Subcutaneous abdominal adipose tissue (tissue), 5 donors: Measurements from ENCODE around the gene CLIP4.

ENCODE experiments used
- H3K27ac ChIP-seq: one replicate; pipeline ENCODE4 v1.7.0; 2013; ENCODE audit warnings: low read depth, mild to moderate bottlenecking, inconsistent platforms, low read length, moderate library complexity
- H3K27me3 ChIP-seq, 5 donors: one replicate each; pipeline ENCODE4 v1.7.0; 2013; ENCODE audit warnings: low read length in 5 of 5, inconsistent platforms in 1 of 5; ENCODE audit not compliant: control insufficient read depth in 5 of 5, insufficient read depth in 4 of 5
- H3K36me3 ChIP-seq, 5 donors: one replicate each; pipeline ENCODE4 v1.7.0; 2013; ENCODE audit warnings: low read length in 5 of 5; ENCODE audit not compliant: control insufficient read depth in 5 of 5, insufficient read depth in 5 of 5
- H3K4me1 ChIP-seq, 5 donors: one replicate each; pipeline ENCODE4 v1.7.0; 2013; ENCODE audit warnings: low read length in 5 of 5, mild to moderate bottlenecking in 3 of 5, moderate library complexity in 1 of 5; ENCODE audit not compliant: control insufficient read depth in 5 of 5, insufficient read depth in 5 of 5
- H3K4me3 ChIP-seq, 5 donors: one replicate each; pipeline ENCODE4 v1.7.0; 2013; ENCODE audit warnings: low read length in 5 of 5, low read depth in 1 of 5
- H3K9ac ChIP-seq, 5 donors: one replicate each; pipeline ENCODE4 v1.7.0; 2013; ENCODE audit warnings: low read length in 5 of 5, mild to moderate bottlenecking in 4 of 5, moderate library complexity in 3 of 5
- H3K9me3 ChIP-seq, 5 donors: one replicate each; pipeline ENCODE4 v1.7.0; 2013; ENCODE audit warnings: low read length in 5 of 5; ENCODE audit not compliant: control insufficient read depth in 5 of 5
- donor health status: healthy.
- donor health status: healthy.
- donor health status: healthy.
- donor health status: healthy.
- donor health status: healthy.

The CLIP4 gene

DNA sequence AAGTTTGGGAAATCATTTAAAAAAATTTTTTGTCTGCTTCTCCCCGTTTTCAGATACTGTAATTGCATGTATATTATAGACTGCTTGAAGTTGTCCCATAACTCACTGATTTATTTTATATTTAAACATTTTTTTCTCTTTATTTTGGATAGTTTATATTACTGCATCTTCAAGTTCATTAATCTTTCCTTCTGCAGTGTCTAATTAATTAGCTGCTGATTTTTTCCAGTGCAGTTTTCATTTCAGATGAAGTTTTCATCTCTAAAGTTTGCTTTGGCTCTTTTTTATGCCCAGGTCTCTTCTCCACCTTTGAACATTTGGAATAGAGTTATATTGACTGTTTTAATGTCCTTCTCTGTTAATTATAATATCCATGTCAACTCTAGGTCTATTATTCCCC, 9.3 kb downstream of the CLIP4 start:
- Histone ChIP-seq H3K4me1 (peaks cover 0 to 6% (median 0%) of the 10 kb centered on the region in 5 donors), H3K9ac (no peak overlapping the region), H3K36me3 (peaks cover 0 to 17% (median 11%) of the 10 kb centered on the region in 5 donors), H3K9me3 (peaks cover 0 to 5% (median 4%) of the 10 kb centered on the region in 5 donors), H3K27ac (no peak overlapping the region), H3K4me3 (no peak overlapping the region), H3K27me3 (no peaks in the 10 kb centered on the region)

DNA sequence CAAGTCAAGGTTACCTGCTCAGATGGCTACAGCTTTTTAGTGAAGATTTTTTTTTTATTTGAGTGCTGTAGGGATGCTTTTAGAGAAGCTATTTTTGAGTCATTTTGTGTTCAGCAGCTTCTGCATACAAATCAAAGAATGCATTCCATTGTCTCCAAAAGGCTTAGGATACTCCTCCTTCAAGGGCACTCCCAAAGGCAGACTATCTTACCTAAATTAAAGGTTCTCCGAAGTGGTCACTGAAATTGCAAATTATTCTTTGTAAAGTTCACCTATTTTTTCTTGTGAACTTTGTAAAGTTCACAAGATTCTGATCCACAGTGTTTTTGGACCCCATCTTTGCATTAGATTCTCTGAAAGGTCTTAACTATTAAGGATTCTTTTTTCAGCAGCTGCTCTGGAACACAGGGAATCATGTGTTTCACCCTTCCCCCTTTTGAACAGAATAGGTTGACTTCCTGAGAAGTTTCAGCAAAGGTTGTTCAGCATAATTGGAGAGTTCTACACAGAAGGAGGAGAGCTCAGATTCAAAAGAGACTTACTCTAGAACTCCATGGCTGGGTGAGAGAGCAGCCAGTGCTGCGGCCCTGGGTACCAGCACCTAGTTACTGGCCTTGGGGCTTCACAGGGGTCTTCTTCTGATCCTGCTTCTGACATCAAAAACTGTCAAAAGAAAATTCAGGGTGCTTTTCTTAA, 14.5 kb downstream of the CLIP4 start:
- peak overlapping the region; percentile 63 for H3K27ac ChIP-seq
- H3K4me3 ChIP-seq: no peak overlapping the region
- peaks cover 0 to 30% (median 22%) of the 10 kb centered on the region in 5 donors for H3K36me3 ChIP-seq
- peaks cover 0 to 2% (median 0%) of the 10 kb centered on the region in 5 donors for H3K9me3 ChIP-seq
- no peaks in the 10 kb centered on the region for H3K27me3 ChIP-seq
- peaks cover 0 to 21% (median 13%) of the 10 kb centered on the region in 5 donors for H3K4me1 ChIP-seq
- peak overlapping the region in 1 of 5 donors; percentile 53 for H3K9ac ChIP-seq

DNA sequence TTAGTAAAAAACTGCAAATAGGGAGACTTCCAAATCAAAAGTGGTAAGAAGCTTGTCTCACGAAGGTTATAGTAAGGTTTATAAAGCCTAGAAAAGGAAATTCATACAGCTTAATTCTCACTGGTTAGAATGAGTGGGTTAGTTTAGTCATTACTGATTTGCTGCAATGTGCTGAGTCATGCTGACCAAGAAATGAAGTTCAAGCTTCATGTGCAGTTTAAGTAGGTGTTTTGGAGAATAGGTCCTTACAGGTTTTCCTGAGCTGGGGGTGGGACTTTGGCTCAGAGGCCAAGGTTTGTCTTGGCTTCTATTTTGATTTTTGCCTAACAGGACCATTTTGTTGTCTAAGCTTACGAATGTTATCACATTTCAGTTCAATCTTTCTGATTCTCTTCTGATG, 15.1 kb downstream of the CLIP4 start:
- Histone ChIP-seq H3K9me3 (no peaks in the 10 kb centered on the region), H3K27ac (peak overlapping the region; percentile 63), H3K4me3 (no peak overlapping the region), H3K9ac (no peak overlapping the region), H3K36me3 (peaks cover 0 to 32% (median 19%) of the 10 kb centered on the region in 5 donors), H3K4me1 (peaks cover 0 to 21% (median 13%) of the 10 kb centered on the region in 5 donors), H3K27me3 (no peaks in the 10 kb centered on the region)

DNA sequence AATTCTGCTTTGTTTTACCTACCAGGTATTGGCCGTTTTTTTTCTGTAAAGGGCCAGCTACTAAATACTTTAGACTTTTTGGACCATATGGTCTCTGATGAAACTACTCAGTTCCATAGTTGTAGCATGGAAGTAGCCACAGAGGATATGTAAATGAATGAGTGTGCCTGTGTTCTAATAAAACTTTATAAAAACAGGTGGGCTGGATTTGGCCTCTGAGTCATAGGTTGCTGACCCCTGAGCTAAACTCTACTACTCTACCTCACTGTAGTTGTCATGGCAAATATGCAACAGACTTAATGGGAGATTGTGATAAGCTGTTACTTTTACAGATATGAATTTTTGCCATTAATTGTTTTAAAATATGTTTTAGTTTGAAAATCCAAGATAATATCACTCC, 19.7 kb downstream of the CLIP4 start:
- Histone ChIP-seq H3K9ac (no peak overlapping the region), H3K27ac (no peak overlapping the region), H3K4me3 (no peak overlapping the region), H3K27me3 (no peaks in the 10 kb centered on the region), H3K4me1 (peaks cover 0 to 11% (median 9%) of the 10 kb centered on the region in 5 donors), H3K36me3 (peaks cover 0 to 44% (median 18%) of the 10 kb centered on the region in 5 donors), H3K9me3 (peaks cover 0 to 5% (median 0%) of the 10 kb centered on the region in 5 donors)

DNA sequence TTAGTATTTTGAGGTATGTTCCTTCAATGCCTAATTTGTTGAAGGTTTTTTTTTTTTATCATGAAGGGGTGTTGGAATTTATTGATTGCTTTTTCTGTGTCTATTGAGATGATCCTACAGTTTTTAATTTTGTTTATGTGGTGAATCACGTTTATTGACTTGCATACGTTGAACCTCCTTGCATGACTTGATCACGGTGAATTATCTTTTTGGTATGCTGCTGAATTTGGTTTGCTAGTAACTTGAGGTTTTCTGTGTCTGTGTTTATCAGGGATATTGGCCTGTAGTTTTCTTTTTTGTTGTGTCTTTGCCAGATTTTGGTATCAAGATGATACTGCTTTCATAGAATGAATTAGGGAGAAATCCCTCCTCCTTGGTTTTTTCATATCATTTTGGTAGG, 23.9 kb downstream of the CLIP4 start:
- H3K27me3 ChIP-seq: no peaks in the 10 kb centered on the region
- peaks cover 0 to 5% (median 0%) of the 10 kb centered on the region in 5 donors for H3K9me3 ChIP-seq
- H3K36me3 ChIP-seq: peaks cover 6 to 27% (median 13%) of the 10 kb centered on the region in 5 donors
- no peak overlapping the region for H3K9ac ChIP-seq
- no peak overlapping the region for H3K4me3 ChIP-seq
- H3K27ac ChIP-seq: no peak overlapping the region
- no peaks in the 10 kb centered on the region for H3K4me1 ChIP-seq

DNA sequence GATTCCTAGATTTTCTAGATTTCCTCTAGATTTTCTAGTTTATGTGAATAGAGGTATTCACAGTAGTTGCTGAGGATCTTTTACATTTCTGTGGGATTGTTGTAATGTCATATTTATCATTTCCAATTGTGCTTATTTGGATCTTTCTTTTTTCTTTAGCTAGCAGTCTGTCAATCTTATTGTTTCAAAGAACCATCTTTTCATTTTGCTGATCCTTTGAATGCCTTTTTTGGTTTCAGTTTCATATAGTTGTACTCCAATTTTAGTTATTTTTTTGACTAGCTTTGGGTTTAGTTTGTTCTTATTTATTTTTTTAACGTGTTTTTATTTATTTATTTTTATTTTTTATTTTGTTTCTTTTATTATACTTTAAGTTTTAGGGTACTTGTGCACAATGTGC, 24.5 kb downstream of the CLIP4 start:
- no peak overlapping the region for H3K9ac ChIP-seq
- no peaks in the 10 kb centered on the region for H3K4me1 ChIP-seq
- H3K27ac ChIP-seq: no peak overlapping the region
- no peak overlapping the region for H3K4me3 ChIP-seq
- no peaks in the 10 kb centered on the region for H3K27me3 ChIP-seq
- peaks cover 0 to 5% (median 0%) of the 10 kb centered on the region in 5 donors for H3K9me3 ChIP-seq
- H3K36me3 ChIP-seq: peaks cover 8 to 22% (median 19%) of the 10 kb centered on the region in 5 donors

DNA sequence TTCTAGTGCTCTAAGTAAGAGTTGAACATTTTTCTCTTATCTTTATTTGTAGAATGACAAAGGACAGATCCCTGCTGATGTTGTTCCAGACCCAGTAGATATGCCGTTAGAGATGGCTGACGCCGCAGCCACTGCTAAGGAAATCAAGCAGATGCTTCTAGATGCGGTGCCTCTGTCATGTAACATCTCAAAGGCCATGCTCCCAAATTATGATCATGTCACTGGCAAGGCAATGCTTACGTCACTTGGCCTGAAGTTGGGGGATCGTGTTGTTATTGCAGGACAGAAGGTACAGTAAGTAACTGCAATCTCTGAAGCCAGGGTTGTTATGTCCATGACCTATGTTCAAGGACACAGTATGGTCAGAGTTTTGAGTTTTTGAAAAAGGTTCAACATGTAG, 28.4 kb downstream of the CLIP4 start:
- H3K9ac ChIP-seq: no peak overlapping the region
- peaks cover 14 to 32% (median 19%) of the 10 kb centered on the region in 5 donors for H3K36me3 ChIP-seq
- H3K4me1 ChIP-seq: no peaks in the 10 kb centered on the region
- H3K4me3 ChIP-seq: no peak overlapping the region
- H3K27ac ChIP-seq: no peak overlapping the region
- peaks cover 0 to 3% (median 0%) of the 10 kb centered on the region in 5 donors for H3K9me3 ChIP-seq
- no peaks in the 10 kb centered on the region for H3K27me3 ChIP-seq

DNA sequence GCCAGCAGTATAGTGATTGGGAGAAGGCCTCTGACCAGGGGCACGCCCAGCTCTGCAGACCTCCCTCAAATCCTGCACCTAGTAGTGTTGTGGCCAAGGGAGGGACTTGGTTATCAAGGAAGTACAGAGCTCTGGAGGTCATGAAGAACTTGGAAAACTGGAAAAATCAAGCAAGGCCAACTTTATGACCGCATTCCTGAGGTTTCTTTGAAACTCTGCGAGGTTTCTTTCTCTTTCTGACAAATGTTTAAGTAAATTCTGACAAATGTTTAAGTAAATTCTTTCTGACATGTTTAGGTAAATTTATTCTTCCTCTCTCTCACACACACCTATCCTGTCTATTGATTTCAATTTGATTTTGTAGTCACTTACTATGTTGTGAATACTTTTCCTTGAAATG, 31.0 kb downstream of the CLIP4 start:
- H3K9ac ChIP-seq: no peak overlapping the region

DNA sequence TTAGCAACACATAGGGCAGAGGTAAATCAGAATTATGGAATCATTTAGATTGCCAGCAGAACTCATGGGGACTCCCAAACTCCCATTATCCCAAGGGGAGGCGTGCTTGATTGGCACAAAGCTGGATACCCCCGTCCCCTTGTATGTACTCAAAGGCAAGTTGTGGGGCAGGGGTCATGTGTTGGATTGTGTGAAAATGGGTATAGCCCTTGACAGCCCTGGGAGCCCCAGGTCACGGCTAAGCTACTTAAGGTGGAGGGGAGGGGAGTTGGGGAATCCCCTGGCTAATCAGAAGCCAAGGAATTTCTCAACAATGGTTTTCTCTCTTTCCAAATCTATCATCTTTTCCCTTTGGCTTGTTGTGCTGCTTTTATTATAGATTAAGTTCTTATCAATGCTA, 32.7 kb downstream of the CLIP4 start:
- Histone ChIP-seq H3K4me3 (no peak overlapping the region), H3K9me3 (no peaks in the 10 kb centered on the region), H3K27me3 (no peaks in the 10 kb centered on the region), H3K9ac (no peak overlapping the region), H3K27ac (no peak overlapping the region), H3K4me1 (no peaks in the 10 kb centered on the region), H3K36me3 (peaks cover 17 to 37% (median 30%) of the 10 kb centered on the region in 5 donors)

More for the DNA sequence above, 31.0 kb downstream of the CLIP4 start:
- H3K27me3 ChIP-seq: no peaks in the 10 kb centered on the region
- H3K4me3 ChIP-seq: no peak overlapping the region
- no peaks in the 10 kb centered on the region for H3K9me3 ChIP-seq
- no peaks in the 10 kb centered on the region for H3K4me1 ChIP-seq
- H3K27ac ChIP-seq: no peak overlapping the region
- H3K36me3 ChIP-seq: peaks cover 14 to 34% (median 22%) of the 10 kb centered on the region in 5 donors

DNA sequence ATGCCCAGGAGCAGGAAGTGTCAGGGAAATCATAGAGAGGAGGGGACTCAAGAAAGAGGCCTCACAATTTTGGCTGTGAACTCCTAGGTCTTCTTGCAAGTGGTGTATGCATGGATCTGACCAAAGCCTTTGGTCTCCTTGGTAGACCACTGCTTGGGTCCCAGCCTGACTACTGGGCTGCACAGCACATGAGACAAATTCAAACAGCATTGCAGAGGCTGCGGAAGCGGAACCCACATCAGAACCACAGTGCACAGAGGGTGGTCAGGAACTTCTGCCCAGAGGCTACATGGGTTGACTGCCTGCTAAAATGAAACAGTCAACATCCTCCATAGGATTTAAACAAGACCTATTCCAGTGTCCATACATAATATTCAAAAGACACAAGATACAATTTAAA, 39.4 kb downstream of the CLIP4 start:
- H3K36me3 ChIP-seq: peaks cover 13 to 61% (median 55%) of the 10 kb centered on the region in 5 donors
- H3K4me3 ChIP-seq: no peak overlapping the region
- no peak overlapping the region for H3K27ac ChIP-seq
- H3K9ac ChIP-seq: no peak overlapping the region
- H3K4me1 ChIP-seq: peaks cover 0 to under 1% (median 0%) of the 10 kb centered on the region in 5 donors
- no peaks in the 10 kb centered on the region for H3K9me3 ChIP-seq
- H3K27me3 ChIP-seq: no peaks in the 10 kb centered on the region
